GM19193 (cell line): ENCODE data around the gene XRN2.

Source experiments
- POLR2A ChIP-seq: IDR thresholded peaks from 4 replicates; pipeline ENCODE4 v1.6.1; 2011; ENCODE audit not compliant: insufficient read depth, insufficient read length; ENCODE audit errors: extremely low read depth

Gene XRN2

GRCh38 chr20:21303061-21303871 lies at the start of gene XRN2:
TSS of gene XRN2 (plus strand) at chr20:21303331. CDS start at chr20:21303399, 68 bp downstream.
- peak; percentile 95 for TF ChIP-seq POLR2A

- no peak for TF ChIP-seq POLR2A
Measured at GRCh38 chr20:21257192-21257591, 45.9 kb upstream of the XRN2 start.

GRCh38 chr20:21258411-21258810 lies 44.7 kb upstream of the XRN2 start:
- no peak for TF ChIP-seq POLR2A

GRCh38 chr20:21259346-21259745 lies 43.8 kb upstream of the XRN2 start:
- TF ChIP-seq POLR2A: no peak

- TF ChIP-seq POLR2A: no peak
Measured at GRCh38 chr20:21262812-21263211, 40.3 kb upstream of the XRN2 start.

- no peak for TF ChIP-seq POLR2A
Measured at GRCh38 chr20:21265261-21266190, 37.6 kb upstream of the XRN2 start.

GRCh38 chr20:21266191-21266536 lies 37.0 kb upstream of the XRN2 start:
- no peak for TF ChIP-seq POLR2A

- no peak for TF ChIP-seq POLR2A
Measured at GRCh38 chr20:21269772-21270171, 33.4 kb upstream of the XRN2 start.

GRCh38 chr20:21270806-21271205 lies 32.3 kb upstream of the XRN2 start:
- TF ChIP-seq POLR2A: no peak

GRCh38 chr20:21272279-21272678 lies 30.9 kb upstream of the XRN2 start:
- TF ChIP-seq POLR2A: no peak

GRCh38 chr20:21272679-21273078 lies 30.5 kb upstream of the XRN2 start:
- no peak for TF ChIP-seq POLR2A

GRCh38 chr20:21273755-21274386 lies 29.3 kb upstream of the XRN2 start:
- no peak for TF ChIP-seq POLR2A

- TF ChIP-seq POLR2A: no peak
Measured at GRCh38 chr20:21278829-21279228, 24.3 kb upstream of the XRN2 start.

GRCh38 chr20:21279706-21280521 lies 23.2 kb upstream of the XRN2 start:
- no peak for TF ChIP-seq POLR2A
